ENCODE data around the gene CCL18. TPM values are rescaled to one million over a fixed set of nuclear protein-coding genes. Genes with fewer than 3 reads are reported as not detected.

The CCL18 gene
- total and polyA plus RNA-seq, 9 of the 15 experiments (the other 6 are each of a cell fraction or from before 2014, with no cell fraction given), result not detected

- Histone ChIP-seq H3K9me1 (ENCODE audit: control insufficient read depth, insufficient read depth, low read length) (no peaks in the 10 kb centered on the region), H3K9me3 (replicated peaks; ENCODE audit: control insufficient read depth, insufficient read depth, low read depth, low read length) (no peaks in the 10 kb centered on the region), H3K4me2 (ENCODE audit: insufficient read depth, low read length) (no peak overlapping the region), H3K4me1 (replicated peaks in 1 of 2; ENCODE audit: control insufficient read depth in 2 of 2, insufficient read depth in 2 of 2, low read length in 2 of 2) (no peaks in the 10 kb centered on the region), H2AFZ (ENCODE audit: low read depth, low read length) (no peak overlapping the region), H3K4me3 (no peak overlapping the region), H3K79me2 (ENCODE audit: control insufficient read depth, insufficient read depth, low read length) (no peaks in the 10 kb centered on the region), H3K36me3 (ENCODE audit: control insufficient read depth, insufficient read depth, low read length) (no peaks in the 10 kb centered on the region), H3K9ac (ENCODE audit: insufficient read depth in 1 of 2, low read depth in 2 of 2, low read length in 2 of 2) (no peak overlapping the region), H3K27me3 (ENCODE audit: control insufficient read depth in 2 of 2, insufficient read depth in 2 of 2, low read length in 2 of 2) (no peaks in the 10 kb centered on the region), H4K20me1 (replicated peaks; ENCODE audit: control insufficient read depth, insufficient read depth, low read length) (no peaks in the 10 kb centered on the region), H3K27ac (ENCODE audit: extremely low read depth, low read depth, low read length) (no peak overlapping the region)
- in situ Hi-C loops (cut with MboI), result no loop called here
- CTCF ChIA-PET (ENCODE audit: low intra/inter-chr PET ratio), result no interaction called here
- POLR2A ChIA-PET, result interaction anchor here (0.8 to 1.1 kb wide), 2 partner anchors 54 to 183 kb away, joined by 3 read pairs; no protein-coding TSS in a partner anchor
- FAIRE-seq (no peak), DNase-seq (ENCODE audit: extremely low read depth in 1 of 4, low spot score in 3 of 4) (no peak), ATAC-seq (no peak)
- 0% methylated on average over 2 of the region's 2 CpGs for WGBS (ENCODE audit: insufficient coverage, low coverage, missing lambda C conversion rate)
- no TSS peak for BruUV-seq (replicated peaks)
- intact Hi-C loops (cut with micrococcal nuclease), result no loop called here
- TF ChIP-seq FOXK1 (CRISPR knock-in tag; IDR thresholded peaks at IDR 0.05; ENCODE audit: borderline replicate concordance), result no peak
- TF ChIP-seq SP1 (CRISPR knock-in tag; IDR thresholded peaks at IDR 0.05), result no peak
- TF ChIP-seq BRF2 (IDR thresholded peaks at IDR 0.05; ENCODE audit: borderline replicate concordance, insufficient read depth, insufficient read length), result no peak
- no peak for TF ChIP-seq PATZ1 (CRISPR knock-in tag; IDR thresholded peaks at IDR 0.05; ENCODE audit: borderline replicate concordance)
- TF ChIP-seq C11orf30 (IDR thresholded peaks at IDR 0.05; ENCODE audit: low read depth), result no peak
- TF ChIP-seq ZBTB17 (CRISPR knock-in tag; IDR thresholded peaks at IDR 0.05), result no peak
- no peak for TF ChIP-seq SREBF1 (IDR thresholded peaks at IDR 0.05; ENCODE audit: borderline replicate concordance, low read depth, low read length)
- TF ChIP-seq, protein P1, sequence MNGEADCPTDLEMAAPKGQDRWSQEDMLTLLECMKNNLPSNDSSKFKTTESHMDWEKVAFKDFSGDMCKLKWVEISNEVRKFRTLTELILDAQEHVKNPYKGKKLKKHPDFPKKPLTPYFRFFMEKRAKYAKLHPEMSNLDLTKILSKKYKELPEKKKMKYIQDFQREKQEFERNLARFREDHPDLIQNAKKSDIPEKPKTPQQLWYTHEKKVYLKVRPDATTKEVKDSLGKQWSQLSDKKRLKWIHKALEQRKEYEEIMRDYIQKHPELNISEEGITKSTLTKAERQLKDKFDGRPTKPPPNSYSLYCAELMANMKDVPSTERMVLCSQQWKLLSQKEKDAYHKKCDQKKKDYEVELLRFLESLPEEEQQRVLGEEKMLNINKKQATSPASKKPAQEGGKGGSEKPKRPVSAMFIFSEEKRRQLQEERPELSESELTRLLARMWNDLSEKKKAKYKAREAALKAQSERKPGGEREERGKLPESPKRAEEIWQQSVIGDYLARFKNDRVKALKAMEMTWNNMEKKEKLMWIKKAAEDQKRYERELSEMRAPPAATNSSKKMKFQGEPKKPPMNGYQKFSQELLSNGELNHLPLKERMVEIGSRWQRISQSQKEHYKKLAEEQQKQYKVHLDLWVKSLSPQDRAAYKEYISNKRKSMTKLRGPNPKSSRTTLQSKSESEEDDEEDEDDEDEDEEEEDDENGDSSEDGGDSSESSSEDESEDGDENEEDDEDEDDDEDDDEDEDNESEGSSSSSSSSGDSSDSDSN (IDR thresholded peaks at IDR 0.05; ENCODE audit: borderline replicate concordance in 1 of 2, low read depth in 2 of 2, low read length in 2 of 2), result no peak
- no peak for TF ChIP-seq ZNF780A (CRISPR knock-in tag; IDR thresholded peaks at IDR 0.05)
- TF ChIP-seq MIER1 (IDR thresholded peaks at IDR 0.05; ENCODE audit: low read depth), result no peak
- no peak for TF ChIP-seq ZNF184 (CRISPR knock-in tag; IDR thresholded peaks at IDR 0.05)
- TF ChIP-seq GABPB2 (CRISPR knock-in tag; conservative IDR thresholded peaks at IDR 0.05), result no peak
- no peak for TF ChIP-seq ZNF589 (CRISPR knock-in tag; IDR thresholded peaks at IDR 0.05; ENCODE audit: low read depth)
- no peak for TF ChIP-seq CXXC5 (CRISPR knock-in tag; IDR thresholded peaks at IDR 0.05)
- TF ChIP-seq GATA2 (CRISPR knock-in tag; IDR thresholded peaks at IDR 0.05), result no peak
- TF ChIP-seq CREB3L1 (IDR thresholded peaks at IDR 0.05; ENCODE audit: borderline replicate concordance, low read depth), result no peak
Measured at GRCh38 chr17:36048066-36048465, 16.0 kb upstream of the CCL18 start.
